SK-N-DZ (cell line): ENCODE results near the gene PIGBOS1.

Experiments used
- DNase-seq: peaks from one replicate; pipeline ENCODE4 v3.0.0-alpha.2; 2015; ENCODE audit warnings: low spot score

The PIGBOS1 gene

GRCh38 chr15:55267401-55268175, 51.3 kb downstream of the PIGBOS1 start:
- DNase-seq: no peak
